Kidney (tissue), 14 donors: Measurements from ENCODE around the gene ZMIZ2. TPM values are rescaled to one million over a fixed set of nuclear protein-coding genes. Genes with fewer than 3 reads are reported as not detected.
"Not testable (repeated sequence)": the region's sequence is repeated elsewhere in the genome, so short reads cannot be mapped to it uniquely, and the experiment has no call there.

ENCODE experiments used
- DNase-seq, 5 donors: peaks; one replicate each; pipeline ENCODE4 v3.0.0-alpha.2; 2013 to 2020
- FAIRE-seq: peaks from 2 replicates; lab custom pipeline; 2012; peaks lifted over from hg19 to GRCh38; lab: Jason Lieb, UNC
- H3K27ac ChIP-seq, 2 donors: one replicate each; pipeline ENCODE4 v1.7.0; 2013; ENCODE audit warnings: low read depth in 2 of 2, low read length in 2 of 2, inconsistent platforms in 1 of 2
- H3K27me3 ChIP-seq: one replicate; pipeline ENCODE4 v1.7.1; 2013; ENCODE audit warnings: low read length, inconsistent platforms; ENCODE audit not compliant: control insufficient read depth, insufficient read depth
- H3K36me3 ChIP-seq, 3 donors: one replicate each; pipeline versions ENCODE4 v1.7.0 to v1.7.1; 2013; ENCODE audit warnings: low read length in 3 of 3, control low read depth in 1 of 3, inconsistent platforms in 1 of 3; ENCODE audit not compliant: insufficient read depth in 3 of 3, control insufficient read depth in 2 of 3
- H3K4me1 ChIP-seq, 3 donors: one replicate each; pipeline versions ENCODE4 v1.7.0 to v1.7.1; 2013; ENCODE audit warnings: low read length in 3 of 3, inconsistent platforms in 1 of 3, low read depth in 1 of 3; ENCODE audit not compliant: control insufficient read depth in 2 of 3, insufficient read depth in 2 of 3
- H3K4me3 ChIP-seq, 3 donors: one replicate each; pipeline versions ENCODE4 v1.7.0 to v1.8.1; 2013; ENCODE audit warnings: low read length in 3 of 3, control low read depth in 1 of 3, inconsistent platforms in 1 of 3
- H3K9ac ChIP-seq, 3 donors: one replicate each; pipeline versions ENCODE4 v1.7.0 to v1.7.1; 2013; ENCODE audit warnings: low read length in 3 of 3, control low read depth in 1 of 3, inconsistent platforms in 1 of 3
- H3K9me3 ChIP-seq, 3 donors: one replicate each; pipeline versions ENCODE4 v1.7.0 to v1.7.1; 2013; ENCODE audit warnings: low read length in 3 of 3, control low read depth in 1 of 3, inconsistent platforms in 1 of 3; ENCODE audit not compliant: control insufficient read depth in 2 of 3, insufficient read depth in 1 of 3
- intact Hi-C: fragments of 100-400 bp; cut with DNase I; formaldehyde crosslinking; loops from one replicate; pipeline ENCODE4 v1.11.1; 2022
- polyA plus RNA-seq: library from polyadenylated mRNA; stranded (reverse); fragments of 350-450 nt; fragmentation: Illumina TruSeq; extraction: RNeasy Lipid Tissue Mini Kit (QIAGEN cat#74804); gene quantifications from one replicate; pipeline ENCODE4 v1.2.3, GENCODE V29; 2014; ENCODE audit warnings: low read depth, low replicate concordance; ENCODE audit not compliant: insufficient read depth
- total RNA-seq: library from RNA; stranded (reverse); fragmentation: NEBNext Ultra II Directional; extraction: Animal tissue kit (Norgen Biotek cat#: 25700); gene quantifications from one replicate; pipeline ENCODE4 v1.2.1, GENCODE V29; 2021
- TF ChIP-seq, protein P1 (sequence below): IDR thresholded peaks from 3 replicates; pipeline ENCODE4 v1.5.1; 2012; ENCODE audit warnings: mild to moderate bottlenecking, moderate library complexity, borderline replicate concordance; ENCODE audit not compliant: insufficient read depth; ENCODE audit errors: extremely low read depth
- donor health status: control.
- donor health status: control.
- donor health status: control.
- donor health status: control.
- donor health status: control.
- donor health status: DM: yes; HTN: yes; CAD: no.
- donor health status: Normal renal cell carcinoma (clear cell type).

The ZMIZ2 gene
- total and polyA plus RNA-seq, 2 donors from 2014 or later = 30.5 to 127 TPM

DNA sequence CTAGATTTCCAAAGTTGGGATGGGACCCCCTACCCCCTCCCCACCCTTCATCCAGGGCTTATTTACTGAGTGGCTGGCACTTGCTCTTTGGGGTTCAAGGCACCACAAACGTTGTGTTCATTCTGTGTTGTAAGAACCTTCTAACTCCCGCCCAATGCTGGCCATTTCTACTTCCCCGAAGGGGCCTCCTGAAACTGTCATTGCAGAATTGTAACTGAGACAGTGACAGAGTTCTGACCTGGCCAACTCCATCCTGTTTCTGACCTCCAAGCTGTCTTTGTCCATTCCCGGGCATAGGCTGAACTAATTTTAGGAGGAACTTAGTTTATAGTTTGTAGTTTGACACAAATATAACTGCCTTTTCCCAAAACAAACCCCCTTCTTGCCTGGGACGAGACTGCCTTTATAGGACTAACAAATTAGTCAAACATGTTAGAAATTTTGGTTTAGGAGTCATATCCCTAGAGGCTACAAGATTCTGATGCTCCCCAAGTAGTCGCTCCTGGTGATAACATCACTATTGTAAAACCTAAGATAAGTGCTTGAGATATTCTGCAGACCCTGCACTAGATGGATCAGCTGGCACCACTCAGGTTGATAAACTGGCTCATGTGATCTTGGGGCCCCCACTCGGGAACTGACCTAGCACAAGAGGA is 34.8 kb upstream of the ZMIZ2 start:
- FAIRE-seq (no peak), DNase-seq (no peak)
- H3K4me3 ChIP-seq = no peak overlapping the region
- H3K9me3 ChIP-seq = no peaks in the 10 kb centered on the region
- H3K27ac ChIP-seq = no peak overlapping the region
- no peaks in the 10 kb centered on the region for H3K27me3 ChIP-seq
- no peaks in the 10 kb centered on the region for H3K4me1 ChIP-seq
- H3K9ac ChIP-seq = no peak overlapping the region
- TF ChIP-seq, protein P1, sequence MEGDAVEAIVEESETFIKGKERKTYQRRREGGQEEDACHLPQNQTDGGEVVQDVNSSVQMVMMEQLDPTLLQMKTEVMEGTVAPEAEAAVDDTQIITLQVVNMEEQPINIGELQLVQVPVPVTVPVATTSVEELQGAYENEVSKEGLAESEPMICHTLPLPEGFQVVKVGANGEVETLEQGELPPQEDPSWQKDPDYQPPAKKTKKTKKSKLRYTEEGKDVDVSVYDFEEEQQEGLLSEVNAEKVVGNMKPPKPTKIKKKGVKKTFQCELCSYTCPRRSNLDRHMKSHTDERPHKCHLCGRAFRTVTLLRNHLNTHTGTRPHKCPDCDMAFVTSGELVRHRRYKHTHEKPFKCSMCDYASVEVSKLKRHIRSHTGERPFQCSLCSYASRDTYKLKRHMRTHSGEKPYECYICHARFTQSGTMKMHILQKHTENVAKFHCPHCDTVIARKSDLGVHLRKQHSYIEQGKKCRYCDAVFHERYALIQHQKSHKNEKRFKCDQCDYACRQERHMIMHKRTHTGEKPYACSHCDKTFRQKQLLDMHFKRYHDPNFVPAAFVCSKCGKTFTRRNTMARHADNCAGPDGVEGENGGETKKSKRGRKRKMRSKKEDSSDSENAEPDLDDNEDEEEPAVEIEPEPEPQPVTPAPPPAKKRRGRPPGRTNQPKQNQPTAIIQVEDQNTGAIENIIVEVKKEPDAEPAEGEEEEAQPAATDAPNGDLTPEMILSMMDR = no peak
- peaks cover 0 to 5% (median 0%) of the 10 kb centered on the region in 3 donors for H3K36me3 ChIP-seq
- intact Hi-C loops = no loop called here

DNA sequence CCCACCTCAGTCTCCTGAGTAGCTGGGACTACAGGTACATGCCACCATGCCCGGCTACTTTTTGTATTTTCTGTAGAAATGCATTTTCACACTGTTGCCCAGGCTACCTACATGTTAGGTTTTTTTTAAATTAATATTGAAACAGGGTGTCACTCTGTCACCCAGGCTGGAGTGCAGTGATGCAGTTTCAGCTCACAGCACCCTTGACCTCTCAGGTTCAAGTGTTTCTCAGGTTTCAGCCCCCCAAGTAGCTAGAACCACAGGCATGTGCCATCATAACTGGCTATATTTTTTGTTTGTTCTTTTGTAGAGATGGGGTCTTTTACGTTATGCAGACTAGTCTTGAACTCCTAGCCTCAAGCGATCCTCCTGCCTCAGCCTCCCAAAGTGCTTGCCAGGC is 32.4 kb upstream of the ZMIZ2 start:
- H3K4me1 ChIP-seq = no peaks in the 10 kb centered on the region
- no peak overlapping the region for H3K4me3 ChIP-seq
- DNase-seq = no peak
- no peaks in the 10 kb centered on the region for H3K36me3 ChIP-seq
- FAIRE-seq = no peak
- TF ChIP-seq, protein P1 = no peak
- no peaks in the 10 kb centered on the region for H3K9me3 ChIP-seq
- no peaks in the 10 kb centered on the region for H3K27me3 ChIP-seq
- H3K9ac ChIP-seq = no peak overlapping the region
- H3K27ac ChIP-seq = no peak overlapping the region
- intact Hi-C loops = no loop called here

DNA sequence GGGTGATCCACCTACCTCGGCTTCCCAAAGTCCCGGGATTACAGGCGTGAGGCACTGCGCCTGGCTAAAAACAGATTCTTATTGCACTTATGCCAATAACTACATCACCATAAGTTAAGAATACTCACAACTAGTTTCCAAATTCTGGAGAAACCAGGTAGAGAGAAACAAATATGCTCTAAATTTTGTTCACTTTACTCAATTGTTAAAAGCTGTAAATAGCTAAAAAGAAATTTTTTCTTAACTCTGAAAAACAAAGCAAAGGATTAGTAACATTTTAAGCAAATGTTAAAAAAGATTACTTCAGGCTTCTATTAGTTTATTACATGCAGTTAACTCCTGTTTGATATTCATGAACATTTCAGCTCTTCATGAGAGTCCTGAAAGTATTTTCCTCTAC is 28.3 kb upstream of the ZMIZ2 start:
- TF ChIP-seq, protein P1 = no peak
- FAIRE-seq = no peak
- Histone ChIP-seq H3K9ac (no peak overlapping the region), H3K4me1 (no peaks in the 10 kb centered on the region), H3K9me3 (no peaks in the 10 kb centered on the region), H3K27me3 (no peaks in the 10 kb centered on the region), H3K27ac (no peak overlapping the region), H3K4me3 (no peak overlapping the region), H3K36me3 (no peaks in the 10 kb centered on the region)
- no peak for DNase-seq
- intact Hi-C loops = no loop called here

DNA sequence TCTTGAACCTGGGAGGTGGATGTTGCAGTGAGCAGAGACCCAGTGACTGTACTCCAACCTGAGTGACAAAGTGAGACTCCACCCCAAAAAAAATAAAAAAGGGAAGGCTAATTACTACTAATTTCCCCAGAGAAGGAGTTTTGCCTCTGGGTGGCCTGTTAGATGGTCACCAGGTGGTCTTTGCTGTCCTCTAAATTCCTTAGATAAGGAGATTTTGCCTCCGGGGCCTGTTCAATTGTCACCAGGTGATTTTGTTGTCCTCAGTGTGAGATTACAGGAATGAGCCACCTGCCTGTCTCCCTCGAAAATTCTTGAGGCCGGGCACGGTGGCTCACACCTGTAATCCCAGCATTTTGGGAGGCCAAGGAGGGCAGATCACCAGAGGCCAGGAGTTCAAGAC is 24.4 kb upstream of the ZMIZ2 start:
- intact Hi-C loops = no loop called here
- H3K36me3 ChIP-seq = no peaks in the 10 kb centered on the region
- TF ChIP-seq, protein P1 = no peak
- no peaks in the 10 kb centered on the region for H3K4me1 ChIP-seq
- no peak overlapping the region for H3K27ac ChIP-seq
- no peaks in the 10 kb centered on the region for H3K9me3 ChIP-seq
- DNase-seq (no peak), FAIRE-seq (no peak)
- H3K27me3 ChIP-seq = no peaks in the 10 kb centered on the region
- H3K4me3 ChIP-seq = no peak overlapping the region
- H3K9ac ChIP-seq = no peak overlapping the region

DNA sequence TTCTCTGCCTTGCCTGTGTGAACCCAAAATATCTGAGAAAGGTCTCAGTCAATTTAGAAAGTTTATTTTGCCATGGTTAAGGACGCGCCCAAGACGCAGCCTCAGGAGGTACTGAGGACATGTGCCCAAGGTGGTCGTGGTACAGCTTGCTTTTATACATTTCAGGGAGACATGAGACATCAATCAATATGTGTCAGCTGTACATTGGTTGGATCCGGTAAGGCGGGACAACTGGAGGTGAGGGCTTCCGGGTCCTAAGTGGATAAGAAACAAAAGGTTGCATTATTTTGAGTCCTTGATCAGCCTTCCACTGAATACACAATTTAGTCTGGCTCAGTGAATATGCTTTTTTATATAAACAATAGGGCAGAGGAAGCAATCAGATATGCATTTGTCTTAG is 22.4 kb upstream of the ZMIZ2 start:
- H3K27ac ChIP-seq, H3K4me3 ChIP-seq, H3K36me3 ChIP-seq, H3K4me1 ChIP-seq, DNase-seq, H3K9ac ChIP-seq, H3K9me3 ChIP-seq, H3K27me3 ChIP-seq, intact Hi-C loops, FAIRE-seq: not testable (repeated sequence)
